EL (cell line): Measurements from ENCODE around the gene EYA4.
"Not testable (repeated sequence)": the region's sequence is repeated elsewhere in the genome, so short reads cannot be mapped to it uniquely, and the experiment has no call there.

ENCODE experiments used
- DNase-seq: peaks from one replicate; pipeline ENCODE4 v3.0.0-alpha.2; 2016

EYA4 gene

GRCh38 chr6:133358574-133359150 lies 117.5 kb downstream of the EYA4 start:
- no peak for DNase-seq

GRCh38 chr6:133359256-133359655 lies 118.1 kb downstream of the EYA4 start:
- DNase-seq = no peak

GRCh38 chr6:133359760-133360159 lies 118.6 kb downstream of the EYA4 start:
- DNase-seq = no peak

GRCh38 chr6:133360194-133360593 lies 119.0 kb downstream of the EYA4 start:
- no peak for DNase-seq

- DNase-seq = no peak
Measured at GRCh38 chr6:133362813-133363212, 121.7 kb downstream of the EYA4 start.

DNA sequence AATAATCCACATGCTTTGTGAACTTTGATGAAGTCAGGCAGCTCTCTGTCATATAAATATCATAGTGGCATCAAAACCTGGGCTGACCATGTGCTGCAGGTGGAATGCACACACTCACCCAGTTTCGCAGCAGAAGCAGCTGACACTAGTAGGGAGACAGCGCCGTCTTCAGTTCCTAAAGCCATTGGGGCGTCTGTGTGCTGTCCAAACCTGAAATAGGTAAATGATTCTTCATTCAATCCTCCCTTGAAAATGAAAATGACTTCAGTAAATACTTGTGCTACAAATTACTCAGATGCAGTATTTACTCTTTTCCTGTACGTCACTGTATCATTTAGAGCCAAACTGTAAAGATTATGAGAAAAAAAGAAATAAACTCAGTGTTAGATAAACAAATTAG lies 127.5 kb downstream of the EYA4 start:
- no peak for DNase-seq

DNA sequence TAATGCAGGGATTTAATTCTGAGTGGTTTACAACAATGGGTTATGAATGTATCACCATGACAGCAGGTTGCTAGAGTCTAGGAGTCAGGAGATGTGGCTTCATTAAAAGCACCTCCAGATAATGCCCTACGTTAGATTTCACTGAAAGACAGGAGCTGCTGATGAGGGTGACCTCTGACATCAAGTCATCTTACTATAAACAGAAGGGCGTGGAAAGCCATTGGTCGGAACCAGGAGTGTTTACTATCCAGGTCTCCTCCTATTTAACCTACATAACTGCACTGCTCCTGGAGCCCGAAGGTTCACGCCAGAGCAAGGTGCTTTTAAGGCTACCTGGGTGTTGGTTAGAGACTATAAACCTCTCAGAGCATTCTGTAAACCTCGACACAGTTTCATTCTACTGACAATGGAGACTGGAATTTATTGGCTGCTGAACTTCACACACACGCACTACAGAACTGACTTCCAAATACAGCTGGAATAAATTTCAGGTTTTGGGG lies 128.7 kb downstream of the EYA4 start:
- no peak for DNase-seq

- no peak for DNase-seq
Measured at GRCh38 chr6:133376743-133377142, 135.6 kb downstream of the EYA4 start.

DNA sequence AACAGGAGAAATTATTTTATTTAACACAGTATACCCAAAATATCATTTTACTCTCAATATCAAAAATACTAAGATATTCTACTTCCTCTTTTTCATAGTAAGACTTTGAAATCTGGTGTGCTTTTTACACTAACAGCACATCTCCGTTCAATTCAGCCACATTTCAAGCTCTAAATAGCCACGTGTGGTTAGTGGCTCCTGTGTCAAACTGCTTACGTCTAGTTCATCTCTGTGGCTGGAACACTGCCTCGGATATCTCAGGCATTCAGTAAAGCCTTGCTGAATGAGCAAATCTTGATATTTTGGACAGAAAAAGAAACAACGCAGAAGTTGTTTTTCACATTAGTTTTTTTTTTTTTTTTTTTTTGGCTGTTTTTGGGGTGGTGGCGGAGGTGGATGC lies 136.1 kb downstream of the EYA4 start:
- DNase-seq = no peak

DNA sequence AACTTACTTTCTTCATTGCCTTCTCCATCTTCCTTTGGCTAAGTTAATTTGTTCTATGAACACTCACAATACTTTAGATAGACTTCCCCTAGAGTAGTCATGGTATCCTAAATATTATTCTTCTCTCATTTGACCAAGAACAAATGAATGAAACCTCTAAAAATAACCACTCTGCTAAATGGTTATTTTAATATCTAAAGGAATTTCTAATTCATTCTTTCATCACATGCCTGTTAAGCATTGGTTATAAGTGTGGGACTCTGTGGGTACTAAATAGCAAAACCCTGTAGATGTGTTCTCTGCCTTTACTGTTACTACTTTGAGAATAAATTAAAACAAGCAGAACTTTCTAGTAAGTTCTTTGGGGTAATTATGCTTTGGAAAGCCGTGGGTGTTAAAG lies 138.9 kb downstream of the EYA4 start:
- DNase-seq = no peak

DNA sequence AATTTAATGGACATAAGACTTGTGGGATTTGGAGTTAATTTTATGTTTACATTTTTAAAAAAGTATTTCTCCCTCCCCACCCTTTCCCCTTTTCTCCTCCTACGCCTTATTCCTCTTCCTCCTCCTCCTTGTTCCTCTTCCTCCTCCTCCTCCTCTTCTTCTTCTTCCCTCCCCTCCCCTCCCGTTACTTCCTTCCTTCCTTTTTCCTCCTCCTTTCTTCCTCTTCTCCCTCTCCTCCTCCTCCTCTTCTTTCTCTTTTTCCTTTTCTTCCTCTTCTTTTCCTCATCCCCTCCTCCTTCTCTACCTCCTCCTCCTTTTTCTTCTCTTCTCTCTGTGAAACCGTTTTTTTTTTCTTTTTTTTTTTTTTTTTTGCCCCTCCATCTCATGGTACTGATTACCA lies 139.6 kb downstream of the EYA4 start:
- no peak for DNase-seq

- no peak for DNase-seq
Measured at GRCh38 chr6:133388731-133389130, 147.6 kb downstream of the EYA4 start.

GRCh38 chr6:133390168-133390567 lies 149.0 kb downstream of the EYA4 start:
- DNase-seq = no peak

DNA sequence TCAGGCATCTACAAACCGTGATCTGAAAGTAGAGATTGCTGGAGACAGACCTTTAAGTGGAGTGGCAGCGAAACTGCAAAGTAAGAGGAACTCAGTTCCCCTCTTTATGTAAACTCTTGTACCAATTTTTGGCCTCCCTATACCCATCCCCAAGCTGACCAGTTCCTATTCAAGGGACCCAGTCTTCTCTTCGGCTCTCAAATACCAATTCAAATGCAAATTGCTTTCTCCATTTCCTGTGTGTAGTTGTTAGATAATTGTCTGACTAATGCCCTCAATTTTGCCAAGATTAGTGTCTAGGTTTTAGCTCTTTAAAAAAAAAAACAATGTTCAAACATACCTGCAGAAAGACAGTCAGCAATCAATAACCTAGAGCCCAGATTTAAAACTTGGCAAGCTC lies 150.9 kb downstream of the EYA4 start:
- DNase-seq = no peak

DNA sequence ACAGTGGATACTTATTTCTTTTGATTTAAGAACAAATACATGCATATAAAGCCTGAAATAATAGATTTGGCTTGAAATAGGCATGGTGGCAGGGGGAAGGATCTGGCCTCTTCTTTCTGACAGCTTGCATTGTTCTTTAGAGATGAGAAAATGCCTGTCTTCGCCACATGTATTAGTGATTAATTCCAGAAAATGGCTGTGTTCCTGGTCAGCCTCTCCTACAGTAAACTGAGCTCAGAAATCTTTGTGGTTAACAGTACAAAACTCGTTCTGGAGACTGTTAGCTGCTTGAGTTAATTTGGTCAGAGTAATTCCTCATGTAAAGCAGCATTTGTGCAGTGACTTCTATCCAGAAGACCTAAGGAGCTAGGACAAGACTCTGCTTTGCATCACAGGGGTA lies 151.5 kb downstream of the EYA4 start:
- no peak for DNase-seq

DNA sequence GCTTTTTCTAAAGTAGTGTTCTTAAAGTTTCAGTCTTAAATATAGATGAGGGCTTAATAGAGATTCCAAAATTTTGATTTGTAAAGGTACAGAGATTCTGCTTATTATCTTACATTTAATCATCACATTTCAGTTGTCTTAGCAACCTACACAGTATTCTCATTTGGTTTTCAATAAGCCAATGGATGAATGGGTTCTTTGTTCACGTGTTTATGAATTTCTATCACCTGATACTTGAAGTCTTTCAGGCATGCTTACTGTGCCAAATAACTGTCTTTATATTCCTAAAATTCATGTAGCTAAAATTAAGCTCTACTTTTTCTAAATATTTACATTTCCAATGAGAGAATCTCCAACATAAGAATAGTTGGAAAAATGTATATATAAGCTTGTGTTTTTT lies 152.7 kb downstream of the EYA4 start:
- no peak for DNase-seq

- DNase-seq = no peak
Measured at GRCh38 chr6:133394630-133395029, 153.5 kb downstream of the EYA4 start.

- peak; percentile 1 for DNase-seq
Measured at GRCh38 chr6:133396233-133396983, 155.3 kb downstream of the EYA4 start.

DNA sequence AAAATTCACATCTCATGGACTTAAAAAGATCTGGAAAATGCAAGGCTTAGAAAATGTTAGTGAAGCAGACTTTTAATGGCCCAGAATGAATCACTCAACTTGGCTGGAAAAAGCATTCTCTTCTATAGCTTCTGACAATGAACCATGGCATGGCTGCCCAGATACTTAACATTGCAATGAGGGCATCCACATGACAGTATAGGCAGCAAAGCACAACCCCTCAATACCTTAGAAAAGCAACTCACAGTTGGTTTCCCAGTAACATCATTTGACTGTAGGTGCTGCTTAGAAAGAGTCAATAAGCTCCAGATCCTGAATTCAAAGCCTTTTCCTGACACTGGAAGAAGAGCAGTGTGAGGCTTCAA lies 155.8 kb downstream of the EYA4 start:
- no peak for DNase-seq

DNA sequence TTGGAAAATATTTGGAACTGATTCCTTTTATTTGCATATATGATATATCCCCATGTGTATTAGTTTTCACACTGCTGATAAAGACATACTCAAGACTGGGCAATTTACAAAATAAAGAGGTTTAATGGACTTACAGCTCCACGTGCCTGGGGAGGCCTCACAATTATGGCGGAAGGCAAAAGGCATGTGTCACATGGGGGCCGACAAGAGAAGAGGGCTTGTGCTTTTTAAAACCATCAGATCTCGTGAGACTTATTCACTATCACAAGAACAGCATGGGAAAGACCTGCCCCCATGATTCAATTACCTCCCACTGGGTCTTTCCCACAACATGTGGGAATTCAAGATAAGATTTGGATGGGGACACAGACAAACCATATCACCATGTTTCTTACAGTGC lies 156.4 kb downstream of the EYA4 start:
- DNase-seq = not testable (repeated sequence)

GRCh38 chr6:133399426-133399825 lies 158.3 kb downstream of the EYA4 start:
- no peak for DNase-seq

DNA sequence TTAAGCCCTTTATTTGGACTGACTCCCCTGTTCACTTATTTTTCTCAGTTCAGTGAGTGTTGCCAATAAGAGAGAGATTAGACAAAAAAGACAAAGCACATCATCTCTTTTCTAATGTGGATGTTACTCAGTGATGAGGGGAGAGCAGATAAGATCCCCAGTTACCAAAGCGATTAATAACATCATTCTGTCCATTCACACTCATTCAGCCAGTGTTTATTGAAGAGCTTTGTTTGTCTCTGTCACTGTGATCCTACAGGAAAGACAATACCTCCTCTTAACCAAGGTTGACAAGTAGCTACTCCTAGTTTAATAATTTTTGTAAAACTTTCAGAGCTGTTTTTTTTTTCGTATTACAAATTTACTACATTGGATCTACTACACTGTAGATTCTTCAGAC lies 163.0 kb downstream of the EYA4 start:
- no peak for DNase-seq

GRCh38 chr6:133404728-133405127 lies 163.6 kb downstream of the EYA4 start:
- no peak for DNase-seq

DNA sequence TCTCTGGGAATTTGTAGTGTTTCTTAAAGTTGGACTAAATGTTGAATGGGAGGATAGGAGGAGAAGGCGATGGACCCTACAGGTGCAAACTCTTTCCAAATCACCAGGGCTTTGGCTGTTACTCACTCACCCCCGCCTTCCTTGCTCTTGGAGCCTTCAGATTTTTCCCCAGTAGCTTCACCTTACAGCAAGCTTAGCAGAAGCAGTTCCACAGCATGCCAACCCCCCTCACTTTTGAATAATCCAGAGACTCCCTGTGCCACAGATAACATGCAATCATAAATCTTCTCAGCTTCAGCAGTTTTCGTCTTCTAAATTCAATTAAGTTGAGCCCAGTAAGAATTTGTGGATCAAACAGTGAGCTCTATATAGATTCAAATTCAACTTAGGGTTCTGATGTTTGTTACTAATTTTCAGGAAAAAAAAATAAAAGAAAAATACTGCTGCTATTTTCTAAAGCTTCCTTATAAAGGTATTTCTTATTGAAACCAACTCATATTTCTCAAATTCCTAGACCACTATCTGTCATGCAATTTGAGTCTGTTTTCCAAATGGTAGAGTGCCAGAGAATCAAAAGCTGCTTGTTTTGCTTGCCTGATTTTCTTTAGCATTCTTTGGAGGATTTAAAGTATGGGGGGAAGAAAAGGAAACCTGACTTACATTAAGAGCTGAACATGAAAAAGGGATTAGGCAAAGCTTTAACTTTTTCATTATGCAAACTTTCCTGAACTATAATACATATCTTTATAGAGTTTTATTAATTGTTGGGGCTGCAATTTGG lies 166.4 kb downstream of the EYA4 start:
- no peak for DNase-seq
